ENCODE results near the gene FAM216A. TPM values are rescaled to one million over a fixed set of nuclear protein-coding genes. Genes with fewer than 3 reads are reported as not detected.

Gene FAM216A
- total and polyA plus RNA-seq, 9 of the 15 experiments (the other 6 are each of a cell fraction or from before 2014, with no cell fraction given) = 17.2 to 96.9 (median 48.5) TPM

- TF ChIP-seq ZNF197 (CRISPR knock-in tag; IDR thresholded peaks at IDR 0.05; ENCODE audit: low read depth) (no peak), STAT5B (CRISPR knock-in tag; IDR thresholded peaks at IDR 0.05) (no peak), ZKSCAN3 (CRISPR knock-in tag; IDR thresholded peaks at IDR 0.05) (no peak), KAT7 (CRISPR knock-in tag; IDR thresholded peaks at IDR 0.05; ENCODE audit: borderline replicate concordance) (no peak), ARID2 (IDR thresholded peaks at IDR 0.05) (no peak), HMGN3 (IDR thresholded peaks at IDR 0.05; ENCODE audit: borderline replicate concordance, extremely low read depth, insufficient read length, low read depth, low read length) (no peak), ZEB2 (IDR thresholded peaks at IDR 0.05) (peak; percentile 83), E2F6 (IDR thresholded peaks at IDR 0.05; ENCODE audit: borderline replicate concordance in 1 of 2, extremely low read depth in 1 of 2, insufficient read depth in 1 of 2, insufficient read length in 1 of 2, low read depth in 1 of 2, low read length in 1 of 2, poor library complexity in 1 of 2, severe bottlenecking in 1 of 2) (no peak), ZNF384 (IDR thresholded peaks at IDR 0.05; ENCODE audit: low read depth, low read length) (0 out of 2 replicates have a peak, but pooled peaks have one; percentile 16), TFE3 (CRISPR knock-in tag; IDR thresholded peaks at IDR 0.05) (no peak), MTA3 (IDR thresholded peaks at IDR 0.05; ENCODE audit: borderline replicate concordance) (no peak), ZNF75A (CRISPR knock-in tag; IDR thresholded peaks at IDR 0.05) (no peak), ATF6 (CRISPR knock-in tag; IDR thresholded peaks at IDR 0.05) (no peak), HNRNPL (IDR thresholded peaks at IDR 0.05; ENCODE audit: low read depth, low read length) (no peak), NFIX (CRISPR knock-in tag; IDR thresholded peaks at IDR 0.05; ENCODE audit: low read depth) (no peak), THAP12 (CRISPR knock-in tag; IDR thresholded peaks at IDR 0.05) (no peak), ZNF589 (CRISPR knock-in tag; IDR thresholded peaks at IDR 0.05; ENCODE audit: low read depth) (no peak), CTBP1 (IDR thresholded peaks at IDR 0.05; ENCODE audit: borderline replicate concordance) (peak; percentile 59; the same call in 1 of the 2 replicates), SMARCA5 (IDR thresholded peaks at IDR 0.05) (no peak), FOXM1 (IDR thresholded peaks at IDR 0.05; ENCODE audit: low read depth) (peak; percentile 71), FOXM1 (CRISPR knock-in tag; IDR thresholded peaks at IDR 0.05; ENCODE audit: low read depth) (no peak), TCF7 (IDR thresholded peaks at IDR 0.05; ENCODE audit: borderline replicate concordance) (no peak), SUPT5H (IDR thresholded peaks at IDR 0.05) (no peak), ZNF232 (CRISPR knock-in tag; IDR thresholded peaks at IDR 0.05) (no peak)
Observed at GRCh38 chr12:110421159-110421661, 47.4 kb upstream of the FAM216A start (continued).

Data from K562 (cell line).